Colon (tissue), 2 donors: ENCODE data around the gene LIPF.
"Not testable (repeated sequence)": the region's sequence is repeated elsewhere in the genome, so short reads cannot be mapped to it uniquely, and the experiment has no call there.

Source experiments
- FAIRE-seq: peaks from 2 replicates; lab custom pipeline; 2012; peaks lifted over from hg19 to GRCh38; lab: Jason Lieb, UNC
- donor health status: control.
- donor health status: control.

LIPF gene

DNA sequence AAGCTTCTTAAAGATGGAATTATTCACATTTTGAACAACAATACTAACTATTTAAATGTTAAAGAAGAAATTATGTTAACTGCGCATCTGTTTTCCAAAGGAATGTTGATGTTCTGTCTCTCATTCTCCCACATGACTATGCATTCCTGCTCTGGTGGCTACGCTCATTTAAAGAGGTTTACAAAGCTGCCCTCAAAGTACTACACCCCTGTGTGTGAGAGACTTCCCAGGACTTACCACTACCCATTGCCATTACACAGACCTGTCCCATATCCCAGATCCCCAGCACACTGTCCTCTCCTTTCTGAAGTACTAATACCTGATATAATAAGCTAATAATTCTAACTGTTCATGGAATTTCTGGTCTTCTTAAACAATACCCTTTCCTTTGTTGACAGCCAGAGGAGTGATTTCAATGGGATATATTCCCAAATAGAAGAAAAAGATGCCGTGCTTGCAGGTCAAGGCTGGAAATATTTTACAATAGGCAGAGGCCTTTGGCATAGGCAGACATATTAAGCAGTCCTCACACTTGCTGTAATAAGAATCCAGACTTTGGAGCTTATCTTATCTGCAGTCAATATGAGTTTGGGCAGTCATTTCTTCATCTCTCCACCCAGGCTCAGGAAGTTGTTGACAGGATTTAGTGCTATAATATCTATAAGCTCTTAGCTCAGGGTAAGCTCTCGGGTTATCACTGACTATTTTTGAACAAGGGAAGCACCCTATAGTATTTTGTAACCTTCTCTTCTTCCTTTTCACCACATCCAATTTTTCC is 12.2 kb downstream of the LIPF start:
- no peak for FAIRE-seq

DNA sequence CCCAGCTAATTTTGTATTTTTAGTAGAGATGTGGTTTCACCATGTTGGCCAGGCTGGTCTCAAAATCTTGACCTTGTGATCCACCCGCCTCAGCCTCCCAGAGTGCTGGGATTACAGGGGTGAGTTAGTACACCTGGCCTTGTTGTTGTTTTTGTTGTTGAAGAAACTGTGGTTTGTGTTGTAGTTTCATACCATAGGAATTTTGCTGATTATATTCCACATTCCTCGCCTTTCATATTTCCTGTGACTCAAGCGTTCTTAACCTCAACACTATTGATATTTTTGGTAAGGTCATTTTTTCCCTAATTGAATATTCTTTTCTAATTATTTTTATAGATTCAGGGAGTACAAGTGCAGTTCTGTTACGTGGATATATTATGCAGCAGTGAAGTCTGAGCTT is 16.7 kb downstream of the LIPF start:
- no peak for FAIRE-seq

DNA sequence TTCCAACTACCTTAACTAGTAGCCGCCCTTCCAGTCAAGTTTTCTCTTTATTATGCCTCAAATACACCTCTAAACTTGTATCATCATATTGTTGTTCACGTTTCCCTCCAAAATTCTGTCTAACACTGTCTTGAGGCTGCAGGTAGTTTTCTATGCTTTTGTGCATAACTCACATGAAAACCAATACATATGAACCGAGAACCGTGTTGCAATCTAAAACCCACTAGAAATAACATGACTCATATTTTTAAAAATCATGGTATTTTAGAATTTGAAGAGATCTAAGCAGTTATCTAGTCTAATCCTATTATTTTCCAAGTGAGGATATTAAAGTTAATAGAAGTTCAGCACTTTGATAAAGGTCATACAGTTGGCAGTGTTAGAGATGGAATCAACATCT is 18.2 kb downstream of the LIPF start:
- FAIRE-seq, result no peak

DNA sequence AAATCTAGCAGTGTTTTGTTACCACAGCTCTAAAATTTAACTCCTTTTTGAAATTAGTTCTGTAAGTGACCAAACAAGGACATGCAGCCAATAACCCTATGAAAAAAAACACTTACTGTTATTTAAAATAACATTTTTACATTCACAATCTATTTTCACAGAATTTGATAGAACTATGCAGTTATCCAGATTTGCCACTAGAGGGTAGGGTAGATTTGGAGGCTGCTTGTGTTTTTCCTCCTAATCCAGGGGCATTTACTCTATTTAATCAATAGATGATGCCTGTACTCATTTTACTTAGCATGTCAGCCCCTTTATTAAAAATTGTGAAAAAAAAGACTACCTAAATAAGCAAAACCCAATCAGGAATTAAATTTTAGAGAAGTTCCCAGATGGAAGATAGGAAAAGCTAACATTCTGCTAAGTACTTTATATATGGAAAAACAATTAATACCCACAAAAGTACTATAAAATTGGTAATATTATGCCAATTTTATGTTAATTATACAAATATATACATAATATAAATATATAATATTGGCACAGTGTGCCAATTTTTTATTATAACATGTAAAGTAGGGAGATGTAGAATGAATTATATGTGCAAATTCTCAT is 23.7 kb downstream of the LIPF start:
- peak; percentile 58 for FAIRE-seq

DNA sequence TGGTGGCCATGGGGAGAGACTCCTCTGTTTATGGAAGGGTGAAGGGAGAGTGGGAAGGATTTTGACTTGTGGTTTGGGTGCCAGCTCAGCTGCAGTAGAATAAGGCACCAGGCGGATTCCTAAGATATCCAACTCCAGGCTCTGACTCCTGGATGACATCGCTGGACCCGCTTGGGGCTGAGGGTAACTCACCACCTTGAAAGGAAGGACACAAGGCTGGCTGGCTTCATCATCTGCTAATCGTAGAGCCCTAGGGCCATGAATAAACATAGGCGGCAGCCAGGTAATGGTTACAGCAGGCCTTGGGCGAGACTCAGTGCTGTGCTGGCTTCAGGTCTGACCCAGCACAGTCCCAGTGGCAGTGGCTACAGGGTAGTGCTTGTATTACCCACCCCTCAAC is 25.1 kb downstream of the LIPF start:
- FAIRE-seq, result no peak

DNA sequence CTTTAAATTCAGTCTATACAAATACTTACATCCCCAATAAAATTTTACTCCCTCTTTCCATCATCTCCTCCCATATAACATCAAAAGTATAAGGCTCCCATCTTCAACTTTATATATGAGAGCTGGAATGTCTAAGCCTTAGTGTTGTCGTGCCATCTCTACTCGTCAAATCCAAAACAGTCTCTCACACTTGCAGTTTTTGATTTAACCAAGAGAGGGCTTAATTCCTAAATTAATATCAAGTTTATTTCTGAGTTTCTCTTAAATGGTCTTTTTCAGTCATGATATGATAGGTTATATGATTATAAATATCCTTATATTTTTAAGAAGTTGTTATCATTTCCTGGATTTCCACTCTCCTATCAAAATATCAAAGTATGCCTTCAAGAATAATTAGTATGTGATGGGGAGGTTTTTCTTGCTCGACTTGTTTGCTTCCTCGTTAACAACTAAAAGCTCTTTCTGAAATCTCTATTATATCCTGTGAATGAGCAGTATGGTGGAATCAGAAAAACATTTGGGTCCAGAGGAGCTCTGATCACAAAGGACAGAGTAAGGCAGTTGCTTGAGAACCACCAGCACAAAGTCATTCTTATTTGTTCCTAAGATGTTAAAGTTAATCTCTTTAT is 29.3 kb downstream of the LIPF start:
- FAIRE-seq, result no peak

DNA sequence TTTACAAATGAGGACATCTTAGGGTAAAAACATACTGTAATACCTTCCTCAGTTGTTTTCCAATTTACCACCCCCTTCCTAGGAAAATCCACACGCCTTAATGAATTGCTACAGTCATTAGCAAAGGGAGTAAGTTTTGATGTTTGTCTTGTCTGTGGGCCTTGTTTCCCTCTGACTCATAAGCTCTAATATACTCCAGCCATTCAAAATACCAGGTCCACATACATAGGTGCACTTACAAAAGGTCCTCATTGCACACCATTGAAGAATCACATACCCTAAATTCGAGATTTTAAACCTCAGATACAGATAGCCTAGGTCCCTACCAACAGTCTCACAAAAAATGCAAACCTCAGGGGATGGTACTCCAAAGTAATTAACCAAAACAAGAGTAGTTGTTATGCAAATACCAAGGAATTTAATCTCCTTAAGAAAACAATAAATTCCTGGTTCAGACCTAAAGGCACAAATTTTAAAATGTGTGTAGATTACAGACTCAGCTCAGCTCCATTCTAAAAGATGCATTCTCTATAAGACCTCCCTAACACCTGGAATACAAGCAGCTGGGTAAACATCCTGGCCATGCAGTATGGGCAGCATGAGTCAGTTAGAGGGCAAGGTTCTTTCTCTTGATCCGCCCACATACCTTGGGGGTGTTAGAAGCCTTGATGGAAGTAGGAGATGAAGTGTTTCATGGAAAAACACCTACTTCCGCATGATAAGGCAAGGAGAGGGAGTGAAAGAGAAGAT is 38.8 kb downstream of the LIPF start:
- peak; percentile 85 for FAIRE-seq

DNA sequence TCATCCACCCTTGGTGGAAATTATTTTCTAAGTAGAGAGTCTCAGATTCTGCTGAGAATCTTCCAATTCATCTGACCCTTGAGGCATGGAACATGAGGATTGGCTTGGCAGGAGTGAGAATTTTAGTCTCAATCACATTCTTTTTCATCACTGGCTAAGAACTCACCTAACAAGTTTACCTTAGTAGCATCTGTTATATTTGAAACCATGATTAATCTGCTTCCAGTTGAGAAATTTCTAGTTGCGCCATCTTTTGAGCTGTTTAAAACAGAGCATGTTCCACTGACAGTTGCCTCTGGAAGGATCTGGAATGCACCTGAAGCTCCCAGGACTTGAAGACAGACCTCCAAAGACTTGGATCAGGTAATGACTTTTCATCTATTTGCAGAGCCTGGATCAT is 41.7 kb downstream of the LIPF start, which contains the start of gene LIPK:
LIPK (plus strand) TSS at position 292 of the 400 bp plus-strand sequence. CDS start 18,295 bp downstream, outside the sequence.
- FAIRE-seq, result no peak

DNA sequence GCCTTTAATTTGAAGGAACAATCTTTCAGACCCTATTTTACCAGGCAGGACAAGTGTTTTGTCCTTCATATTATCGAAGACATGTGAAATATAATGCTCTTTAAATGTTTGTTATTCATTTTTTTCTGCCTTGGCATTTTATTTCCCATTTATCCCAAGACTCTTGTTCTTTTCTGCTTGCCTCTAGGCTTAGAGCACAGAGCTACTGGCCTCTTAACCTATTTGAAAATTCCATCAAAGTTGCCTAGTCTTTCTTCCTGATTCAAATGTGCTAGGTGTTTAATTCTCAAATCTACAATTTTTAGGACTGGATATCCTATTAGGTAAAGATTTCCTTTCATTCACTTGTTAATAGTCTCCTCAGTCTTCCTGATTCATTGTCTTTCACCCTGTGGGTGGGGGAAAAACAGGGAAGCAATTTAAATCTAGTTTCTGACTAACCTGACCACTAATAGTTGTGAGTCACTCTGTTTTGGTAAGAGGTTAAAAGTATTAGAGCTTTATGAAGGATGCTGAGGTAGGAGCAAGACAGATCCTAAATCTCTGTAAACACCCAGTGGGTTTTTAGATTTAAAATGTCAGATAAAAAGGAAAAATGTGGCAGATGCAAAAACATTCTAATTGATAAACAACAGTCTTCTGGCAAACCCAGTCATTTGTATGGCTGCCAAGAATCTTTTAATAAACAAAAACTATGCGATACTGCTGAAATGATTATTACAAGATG is 43.4 kb downstream of the LIPF start:
- FAIRE-seq, result no peak

DNA sequence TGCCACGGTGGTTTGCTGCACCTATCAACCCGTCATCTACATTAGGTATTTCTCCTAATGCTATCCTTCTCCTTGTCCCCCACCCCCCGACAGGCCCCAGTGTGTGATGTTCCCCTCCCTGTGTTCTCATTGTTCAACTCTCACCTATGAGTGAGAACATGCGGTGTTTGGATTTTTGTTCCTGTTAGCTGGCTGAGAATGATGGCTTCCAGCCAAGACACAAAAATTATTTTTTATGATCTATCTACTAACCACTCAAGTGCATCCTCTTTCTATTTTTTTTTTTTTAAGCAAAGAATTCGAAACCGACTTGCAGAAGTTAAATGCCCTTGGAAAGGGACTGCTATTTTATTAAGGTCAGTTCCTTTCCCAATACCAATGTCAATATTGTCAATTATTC is 45.1 kb downstream of the LIPF start:
- not testable (repeated sequence) for FAIRE-seq

DNA sequence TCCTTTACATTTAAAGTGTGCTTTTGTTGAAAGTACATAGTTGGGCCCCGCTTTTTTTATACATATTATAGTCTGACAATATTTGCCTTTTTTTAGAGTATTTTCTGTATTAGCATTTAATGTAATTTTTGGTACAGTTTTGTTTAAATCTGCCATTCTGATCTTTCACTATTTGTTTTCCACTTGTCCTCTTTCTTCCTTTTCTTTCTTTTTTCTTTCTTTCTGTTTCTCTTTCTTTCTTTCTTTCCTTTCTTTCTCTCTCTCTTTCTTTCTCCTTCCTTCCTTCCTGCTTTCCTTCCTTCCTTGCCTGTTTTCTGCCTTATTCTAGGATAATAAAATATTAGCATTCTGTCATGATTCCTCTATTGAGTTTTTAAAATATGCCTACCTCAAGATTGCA is 51.3 kb downstream of the LIPF start:
- no peak for FAIRE-seq

DNA sequence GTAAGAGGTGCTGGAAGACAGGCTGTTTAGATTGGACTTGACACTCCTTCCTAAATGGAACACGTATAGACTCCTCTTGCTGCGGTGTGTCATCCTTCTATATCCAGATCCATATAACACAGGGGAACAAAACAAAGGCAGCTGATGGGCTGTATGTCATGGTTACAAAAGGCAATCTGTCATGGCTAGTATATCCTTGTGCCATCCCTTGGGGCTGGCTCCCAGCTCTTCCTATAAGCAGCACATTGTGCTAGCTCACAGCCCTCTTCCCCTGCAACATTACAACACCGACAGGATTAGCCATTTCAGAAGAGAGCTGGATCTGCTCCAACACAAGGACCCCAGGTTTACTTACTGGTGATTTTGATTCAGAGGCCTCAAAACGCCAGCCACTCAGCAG is 57.1 kb downstream of the LIPF start:
- FAIRE-seq, result no peak

DNA sequence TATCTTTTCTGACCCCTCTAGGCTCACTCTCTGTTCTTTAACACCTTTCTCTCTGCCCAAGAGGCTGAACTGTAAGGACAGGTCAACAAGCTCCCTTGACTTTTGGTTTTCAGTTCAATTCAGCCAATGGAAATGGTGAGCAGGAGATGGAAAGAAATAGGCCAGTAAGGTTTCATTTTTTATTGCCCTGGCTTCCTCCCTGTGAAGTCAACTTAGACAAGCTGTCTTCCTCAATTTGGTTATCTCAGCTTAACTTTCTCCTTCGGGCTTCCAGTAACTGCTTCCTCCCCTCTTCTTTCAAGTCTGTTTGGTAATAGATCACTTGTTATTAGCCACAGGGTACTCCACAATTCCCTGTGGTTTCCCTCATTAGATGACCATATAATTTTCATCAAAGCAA is 61.6 kb downstream of the LIPF start:
- FAIRE-seq, result no peak

DNA sequence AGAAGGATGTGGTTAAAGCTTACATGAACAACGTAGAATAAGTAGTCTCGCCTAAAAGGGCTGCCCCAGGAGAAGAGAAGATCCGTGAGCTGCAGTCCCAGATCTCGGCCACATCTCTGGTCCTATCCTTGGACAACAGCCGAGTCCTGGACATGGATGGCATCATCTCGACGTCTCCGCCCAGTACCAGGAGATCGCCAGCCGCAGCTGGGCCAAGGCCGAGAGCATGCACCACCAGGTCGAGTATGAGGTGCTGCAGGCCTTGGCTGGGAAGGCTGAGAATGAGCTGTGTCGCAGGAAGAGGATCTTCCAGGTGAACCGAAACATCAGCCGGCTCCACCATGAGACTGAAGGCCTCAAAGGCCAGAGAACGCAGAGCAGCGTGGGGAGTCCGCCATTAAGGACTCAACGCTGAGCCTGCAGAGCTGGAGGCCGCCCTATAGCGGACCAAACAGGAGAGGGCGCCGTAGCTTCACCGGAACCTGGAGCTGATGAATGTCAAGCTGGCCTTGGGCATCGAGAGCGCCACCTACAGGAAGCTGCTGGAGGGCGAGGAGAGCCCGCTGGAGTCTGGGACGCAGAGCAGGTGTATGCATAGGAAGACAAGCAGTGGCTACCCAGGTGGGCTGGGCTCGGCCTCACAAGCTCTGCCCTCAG is 64.0 kb downstream of the LIPF start:
- no peak for FAIRE-seq
